CD4-positive, alpha-beta T cell (primary cell): ENCODE data around the gene TRMT61A. TPM values are rescaled to one million over a fixed set of nuclear protein-coding genes. Genes with fewer than 3 reads are reported as not detected.

Experiments used
- ATAC-seq: fragments of 200-7000 bp; cut with Tn5 transposase; one replicate; pipeline ENCODE4 v1.10.0; 2022; ENCODE audit warnings: mild to moderate bottlenecking; ENCODE audit not compliant: poor library complexity
- CTCF ChIA-PET: fragments of 350-600 bp; sonication (Branson Sonifier 250); formaldehyde crosslinking; loops from one replicate; lab custom pipeline; 2021; ENCODE audit warnings: antibody characterized with exemption, inconsistent platforms; lab: Charles Lee
- POLR2A ChIA-PET: fragments of 350-600 bp; sonication (Branson Sonifier 250); formaldehyde crosslinking; loops from one replicate; lab custom pipeline; 2021; ENCODE audit warnings: antibody characterized with exemption, inconsistent platforms; lab: Charles Lee
- DNase-seq, 14 experiments: peaks; one replicate each; pipeline ENCODE4 v3.0.0-alpha.2; 2013 to 2020; ENCODE audit warnings: mixed read lengths in 2 of 14
- H3K27ac ChIP-seq, 2 donors: one replicate each; pipeline versions ENCODE4 v1.5.1 to v1.7.0; 2013; ENCODE audit warnings: low read length in 2 of 2, low read depth in 1 of 2, mild to moderate bottlenecking in 1 of 2
- H3K27me3 ChIP-seq, 2 experiments: 1 replicate in 1 of 2; 2 replicates in 1 of 2; pipeline versions ENCODE4 v1.6.1 to v1.7.0; 2013; ENCODE audit warnings: low read length in 2 of 2, control low read depth in 1 of 2, mild to moderate bottlenecking in 1 of 2, moderate library complexity in 1 of 2; ENCODE audit not compliant: insufficient read depth in 2 of 2, control insufficient read depth in 1 of 2
- H3K36me3 ChIP-seq: one replicate; pipeline ENCODE4 v1.6.1; 2013; ENCODE audit warnings: low read length, control low read depth; ENCODE audit not compliant: insufficient read depth
- H3K4me1 ChIP-seq: one replicate; pipeline ENCODE4 v1.6.1; 2013; ENCODE audit warnings: low read length, control low read depth; ENCODE audit not compliant: insufficient read depth
- H3K4me3 ChIP-seq: one replicate; pipeline ENCODE4 v1.5.1; 2013; ENCODE audit warnings: mild to moderate bottlenecking, low read length, moderate library complexity
- H3K9me3 ChIP-seq, 2 experiments: 1 replicate in 1 of 2; 2 replicates in 1 of 2; pipeline versions ENCODE4 v1.6.1 to v1.7.0; 2013; ENCODE audit warnings: low read length in 2 of 2, mild to moderate bottlenecking in 2 of 2, control low read depth in 1 of 2, moderate library complexity in 1 of 2; ENCODE audit not compliant: control insufficient read depth in 1 of 2, insufficient read depth in 1 of 2
- H3K27ac Mint-ChIP-seq: one replicate; pipeline ENCODE4 v1.8.0; 2020; ENCODE audit warnings: mixed read lengths
- H3K27me3 Mint-ChIP-seq: one replicate; pipeline ENCODE4 v1.8.0; 2021; ENCODE audit warnings: mixed read lengths
- H3K36me3 Mint-ChIP-seq: one replicate; pipeline ENCODE4 v1.8.0; 2021; ENCODE audit warnings: low read depth, mixed read lengths
- H3K4me1 Mint-ChIP-seq: one replicate; pipeline ENCODE4 v1.8.0; 2021; ENCODE audit warnings: low read depth, mixed read lengths
- H3K4me3 Mint-ChIP-seq: one replicate; pipeline ENCODE4 v1.8.0; 2020; ENCODE audit warnings: mild to moderate bottlenecking, mixed read lengths
- H3K9me3 Mint-ChIP-seq: one replicate; pipeline ENCODE4 v1.8.0; 2020; ENCODE audit warnings: mixed read lengths
- CTCF ChIP-seq: fragments of 200-600 bp; IDR thresholded peaks from one replicate; pipeline ENCODE4 v1.8.0; 2022; ENCODE audit warnings: antibody characterized with exemption, mild to moderate bottlenecking
- intact Hi-C, 2 experiments: fragments of 100-400 bp; cut with DNase I in 1 of 2; cut with micrococcal nuclease in 1 of 2; formaldehyde crosslinking; loops; one replicate each; pipeline versions ENCODE4 v1.15.1 to v1.9.0; 2023 to 2025; cut with DNase I, micrococcal nuclease
- total RNA-seq, 174 experiments: library from RNA in 2 of 174; stranded (reverse) in 2 of 174; gene quantifications; one replicate each; pipeline ENCODE4 v1.2.3 and lab custom pipeline; 2021 to 2026

TRMT61A gene
- total RNA-seq, 2 experiments from 2014 or later = 9.2 to 9.8 TPM

- no peaks in the 10 kb centered on the region for H3K9me3 Mint-ChIP-seq
- H3K27me3 ChIP-seq = no peaks in the 10 kb centered on the region
- no peak overlapping the region for H3K4me3 Mint-ChIP-seq
- intact Hi-C loops = no loop called here
- H3K27ac ChIP-seq = no peak overlapping the region
- H3K36me3 Mint-ChIP-seq = peaks cover 72% of the 10 kb centered on the region
- no peak for DNase-seq
- H3K4me1 Mint-ChIP-seq = peaks cover 10% of the 10 kb centered on the region
- H3K36me3 ChIP-seq = peaks cover 56% of the 10 kb centered on the region
- no peaks in the 10 kb centered on the region for H3K4me1 ChIP-seq
- no peak overlapping the region for H3K4me3 ChIP-seq
- ChIA-PET POLR2A (no interaction called here), CTCF (no interaction called here)
- no peaks in the 10 kb centered on the region for H3K9me3 ChIP-seq
- H3K27ac Mint-ChIP-seq = no peak overlapping the region
- no peak for ATAC-seq
- no peaks in the 10 kb centered on the region for H3K27me3 Mint-ChIP-seq
- TF ChIP-seq CTCF = no peak
Measured at GRCh38 chr14:103485504-103485903, 43.5 kb upstream of the TRMT61A start.

- no peak for ATAC-seq
- Mint-ChIP-seq H3K27me3 (no peaks in the 10 kb centered on the region), H3K4me3 (no peak overlapping the region), H3K36me3 (peaks cover 70% of the 10 kb centered on the region), H3K27ac (no peak overlapping the region), H3K4me1 (no peaks in the 10 kb centered on the region), H3K9me3 (no peaks in the 10 kb centered on the region)
- no peaks in the 10 kb centered on the region for H3K27me3 ChIP-seq
- no peaks in the 10 kb centered on the region for H3K4me1 ChIP-seq
- H3K36me3 ChIP-seq = peaks cover 66% of the 10 kb centered on the region
- no peak overlapping the region for H3K27ac ChIP-seq
- no peak overlapping the region for H3K4me3 ChIP-seq
- DNase-seq = no peak
- H3K9me3 ChIP-seq = no peaks in the 10 kb centered on the region
- CTCF ChIA-PET = no interaction called here
- no peak for TF ChIP-seq CTCF
- POLR2A ChIA-PET = no interaction called here
- intact Hi-C loops = no loop called here
Measured at GRCh38 chr14:103488071-103488470, 40.9 kb upstream of the TRMT61A start.

GRCh38 chr14:103488960-103489359, 40.0 kb upstream of the TRMT61A start:
- ChIA-PET CTCF (no interaction called here), POLR2A (no interaction called here)
- Mint-ChIP-seq H3K36me3 (peaks cover 65% of the 10 kb centered on the region), H3K4me1 (no peaks in the 10 kb centered on the region), H3K9me3 (no peaks in the 10 kb centered on the region), H3K27me3 (no peaks in the 10 kb centered on the region), H3K4me3 (no peak overlapping the region), H3K27ac (peak overlapping the region; percentile 61)
- no peak for ATAC-seq
- no peak for TF ChIP-seq CTCF
- no peak for DNase-seq
- Histone ChIP-seq H3K4me1 (no peaks in the 10 kb centered on the region), H3K9me3 (no peaks in the 10 kb centered on the region), H3K36me3 (peaks cover 69% of the 10 kb centered on the region), H3K4me3 (no peak overlapping the region), H3K27ac (no peak overlapping the region), H3K27me3 (no peaks in the 10 kb centered on the region)
- intact Hi-C loops = no loop called here
